ENCODE data around the gene TEKT3.

TEKT3 gene
- total RNA-seq: 0.15 to 0.26 reads per million in 2 donors

- DNase-seq: no peak
These were observed at the start of gene TEKT3 for GRCh38 chr17:15341385-15341849. Gene TEKT3, minus strand, starts transcription at chr17:15341597. Its CDS starts 10,012 bp downstream, at chr17:15331585.

DNA sequence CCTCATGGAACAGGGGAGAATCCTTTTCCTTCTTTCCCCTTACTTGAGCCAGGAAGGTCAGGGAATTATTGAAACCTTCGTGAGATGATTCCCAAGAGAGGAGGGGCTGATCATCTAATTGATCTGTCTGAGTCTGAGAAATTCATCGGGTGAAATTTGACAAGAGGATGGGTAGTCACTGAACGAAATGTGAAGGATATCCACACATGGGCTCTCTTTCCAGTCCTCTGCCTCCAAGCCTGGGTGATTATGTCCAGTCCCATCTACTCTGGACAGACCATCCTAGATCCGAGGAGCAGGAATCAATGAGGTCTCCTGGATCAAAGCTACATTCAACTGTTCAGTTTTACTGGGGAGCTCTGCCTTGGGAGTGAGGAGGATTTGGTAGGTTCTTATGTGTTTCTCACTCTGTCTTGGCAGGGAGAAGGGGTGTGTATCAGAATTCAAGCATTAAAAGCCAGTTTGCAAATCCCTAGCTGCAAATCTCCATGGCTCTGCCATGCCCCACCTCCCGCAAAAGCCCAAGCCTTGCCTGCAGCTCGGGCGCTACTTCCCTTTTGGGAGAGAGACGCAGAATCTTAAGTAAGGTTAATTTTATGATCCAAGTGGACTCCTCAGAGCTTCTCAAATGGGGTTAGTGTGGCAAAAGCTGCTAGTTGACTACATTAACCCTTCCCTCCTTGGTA, 47.1 kb upstream of the TEKT3 start:
- DNase-seq: no peak

GRCh38 chr17:15386083-15386482, 44.7 kb upstream of the TEKT3 start:
- DNase-seq: no peak

DNA sequence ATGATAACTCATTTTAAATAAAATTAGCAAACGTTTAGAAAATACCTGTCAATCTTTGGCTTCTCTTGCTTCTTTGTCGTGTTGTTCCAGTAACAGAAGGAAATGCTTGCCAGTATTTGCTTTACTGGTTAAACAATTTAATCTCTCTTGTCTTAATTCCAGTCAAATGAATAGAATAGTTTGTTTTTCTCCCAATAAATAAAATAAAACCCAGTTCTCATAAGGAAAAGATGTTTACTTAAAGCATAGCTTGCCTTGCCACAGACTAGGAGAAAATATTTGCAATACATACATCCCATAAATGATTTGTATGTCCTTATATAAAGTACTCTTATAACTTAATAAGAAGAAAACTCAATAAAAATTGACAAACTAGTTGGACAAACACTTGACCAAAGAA, 43.9 kb upstream of the TEKT3 start:
- DNase-seq: no peak

DNA sequence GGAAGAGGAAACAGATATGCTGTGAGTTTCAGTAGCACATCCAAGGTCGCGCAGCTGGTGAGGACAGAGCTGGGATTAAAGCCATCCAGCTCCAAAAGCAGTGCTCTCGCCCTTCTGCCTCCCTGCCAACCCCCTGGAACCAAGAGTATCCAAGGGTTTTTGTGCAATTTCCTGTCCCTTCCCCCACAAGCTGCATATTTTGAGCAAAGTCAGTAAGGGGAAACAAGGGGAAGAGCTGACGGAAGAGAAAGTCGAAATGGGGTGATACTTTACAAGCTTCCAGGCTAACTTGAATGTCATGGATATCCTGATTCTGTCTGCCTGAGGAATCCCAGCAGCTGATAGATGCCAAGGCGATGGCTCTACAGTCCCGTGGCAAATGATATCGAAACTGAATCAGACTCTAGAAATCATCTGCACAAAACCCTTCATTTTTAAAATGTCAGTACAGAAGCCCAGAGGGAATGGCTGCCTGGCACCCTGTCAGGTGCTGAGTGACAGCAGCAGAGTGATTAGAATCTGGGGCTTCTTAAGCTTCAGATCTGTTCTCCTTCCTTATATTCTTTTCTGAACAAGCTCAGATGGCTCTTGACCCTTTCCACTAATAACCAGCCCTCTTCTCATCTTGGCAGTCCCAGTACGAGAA, 42.9 kb upstream of the TEKT3 start:
- no peak for DNase-seq

GRCh38 chr17:15382914-15383313, 41.5 kb upstream of the TEKT3 start:
- no peak for DNase-seq

- no peak for DNase-seq
These were observed 40.3 kb upstream of the TEKT3 start for GRCh38 chr17:15381707-15382106.

DNA sequence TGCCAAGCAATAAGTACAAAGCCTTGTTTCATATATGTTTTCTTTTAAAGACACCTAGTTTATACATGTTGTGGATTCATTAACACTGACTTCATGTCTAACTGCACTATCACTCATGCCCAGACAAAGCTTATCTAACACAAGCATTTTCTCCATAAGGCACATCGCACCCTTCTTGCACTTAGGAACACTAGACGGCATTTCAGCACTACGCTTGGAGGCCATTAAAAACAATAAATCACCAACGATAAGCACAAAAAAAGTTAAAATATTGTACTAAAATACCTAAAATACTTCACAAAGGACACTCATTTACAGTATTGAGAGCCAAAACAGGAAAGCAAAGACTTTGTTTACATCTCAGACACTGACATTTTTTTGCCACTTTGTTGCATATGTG, 39.0 kb upstream of the TEKT3 start:
- no peak for DNase-seq

DNA sequence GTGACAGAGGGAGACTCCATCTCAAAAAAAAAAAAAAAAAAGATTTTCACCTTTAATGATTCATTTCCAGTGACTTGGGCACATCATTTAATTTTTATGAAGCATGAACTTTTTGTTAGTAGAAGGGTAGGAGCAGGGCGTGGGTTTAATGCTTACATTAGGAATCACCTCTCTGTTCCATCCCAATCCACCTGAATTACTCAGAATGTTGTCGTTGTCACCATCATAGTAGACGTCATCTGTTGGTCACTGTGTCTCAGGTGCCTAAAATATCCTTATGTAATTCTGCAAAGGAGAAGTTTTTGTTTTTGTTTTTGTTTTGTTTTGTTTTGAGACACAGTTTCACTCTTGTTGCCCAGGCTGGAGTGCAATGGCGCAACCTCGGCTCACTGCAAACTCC, 38.3 kb upstream of the TEKT3 start:
- no peak for DNase-seq

DNA sequence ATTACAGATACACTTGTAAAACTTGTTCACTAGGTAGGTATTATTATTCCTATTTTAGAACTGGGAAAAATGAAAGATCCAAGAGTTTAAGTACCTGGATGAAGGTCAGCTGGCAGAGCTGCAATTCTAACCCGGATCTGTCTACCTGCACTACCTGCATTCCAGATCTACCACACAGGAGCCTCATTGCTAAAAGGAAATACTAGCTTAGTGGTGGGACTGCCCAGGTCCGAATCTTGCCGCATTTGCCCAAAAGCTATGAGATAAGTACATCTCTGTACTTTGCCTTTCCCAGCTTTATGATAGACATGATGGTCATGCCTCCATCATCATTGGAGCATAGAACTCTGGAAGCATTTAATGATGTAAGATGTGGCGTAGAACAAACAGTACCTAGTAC, 36.8 kb upstream of the TEKT3 start:
- DNase-seq: no peak

DNA sequence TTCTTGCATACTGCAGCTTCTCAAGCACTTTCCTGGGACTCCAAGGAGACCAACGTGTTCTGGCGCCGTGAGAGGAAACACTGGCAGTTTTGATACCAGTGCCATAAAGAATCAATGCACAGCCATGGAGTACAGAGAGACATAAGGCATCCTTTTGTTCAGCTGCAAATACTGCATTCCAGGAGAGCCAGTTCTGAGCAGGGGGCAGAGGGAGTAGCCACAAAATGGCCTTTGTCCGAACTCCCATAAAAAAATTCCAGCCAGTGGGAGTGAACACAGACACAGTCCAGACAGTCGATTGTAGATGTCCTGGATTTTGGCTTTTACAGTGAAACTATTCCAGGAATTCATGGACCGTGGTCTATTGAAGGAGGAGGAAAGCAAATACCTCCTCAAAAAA, 36.2 kb upstream of the TEKT3 start:
- no peak for DNase-seq

- no peak for DNase-seq
These were observed 35.8 kb upstream of the TEKT3 start for GRCh38 chr17:15377200-15377599.

DNA sequence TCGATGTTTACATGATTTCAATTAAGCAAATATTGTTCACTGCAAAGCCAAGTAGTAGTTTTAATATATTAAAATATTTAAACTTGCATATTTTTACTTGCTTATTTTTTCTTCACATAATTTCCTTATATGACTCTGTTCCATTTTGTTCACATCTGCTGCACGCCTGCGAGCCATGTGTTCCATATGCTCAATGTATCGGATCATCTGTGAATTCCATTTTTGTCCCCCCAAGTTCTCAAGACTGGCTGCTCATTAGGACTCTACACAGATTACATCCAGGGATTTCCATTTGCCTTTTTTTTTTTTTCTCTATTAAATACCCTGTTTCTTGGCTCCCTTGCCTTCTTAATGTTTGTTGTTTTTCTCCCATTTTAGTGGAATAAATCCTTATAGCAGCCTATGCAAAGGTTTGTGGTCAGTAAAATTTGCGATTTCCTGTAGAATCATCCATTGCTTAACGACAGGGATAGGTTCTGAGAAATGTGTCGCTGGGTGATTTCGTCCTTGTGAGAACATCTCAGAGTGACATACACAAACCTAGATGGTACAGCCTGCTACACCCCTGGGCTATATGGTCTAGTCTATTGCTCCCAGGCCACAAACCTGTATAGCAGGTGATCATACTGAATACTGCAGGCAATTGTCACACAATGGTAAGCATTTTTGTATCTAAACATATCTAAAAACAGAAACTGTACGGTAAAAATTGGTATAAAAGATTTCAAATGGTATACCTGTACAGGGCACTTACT, 30.2 kb upstream of the TEKT3 start:
- no peak for DNase-seq

GRCh38 chr17:15368600-15368999, 27.2 kb upstream of the TEKT3 start:
- DNase-seq: no peak

GRCh38 chr17:15366026-15366425, 24.6 kb upstream of the TEKT3 start:
- no peak for DNase-seq

- DNase-seq: no peak
These were observed 23.2 kb upstream of the TEKT3 start for GRCh38 chr17:15364615-15365014.

DNA sequence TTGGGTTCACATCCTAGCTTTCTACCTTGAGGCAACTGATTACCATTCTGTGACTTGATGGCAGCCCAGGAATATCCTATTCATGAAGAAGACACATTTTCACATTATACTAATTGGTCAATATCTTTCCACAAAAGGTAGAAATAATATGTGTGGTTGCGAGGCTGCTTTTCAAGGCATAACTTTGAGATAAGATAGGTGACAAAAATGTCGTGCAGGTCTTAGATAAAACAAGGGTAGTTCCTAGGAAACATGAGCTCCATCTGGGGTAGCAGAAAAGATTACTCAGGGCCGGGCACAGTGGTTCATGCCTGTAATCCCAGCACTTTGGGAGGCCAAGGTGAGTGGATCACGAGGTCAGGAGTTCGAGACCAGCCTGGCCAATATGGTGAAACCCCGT, 22.3 kb upstream of the TEKT3 start:
- no peak for DNase-seq

- DNase-seq: no peak
These were observed 20.2 kb upstream of the TEKT3 start for GRCh38 chr17:15361592-15361991.

- no peak for DNase-seq
These were observed 19.8 kb upstream of the TEKT3 start for GRCh38 chr17:15361151-15361550.

GRCh38 chr17:15354256-15354655, 12.9 kb upstream of the TEKT3 start:
- DNase-seq: no peak

GRCh38 chr17:15351925-15352324, 10.5 kb upstream of the TEKT3 start:
- DNase-seq: no peak

- no peak for DNase-seq
These were observed 10.1 kb upstream of the TEKT3 start for GRCh38 chr17:15351478-15351840.

DNA sequence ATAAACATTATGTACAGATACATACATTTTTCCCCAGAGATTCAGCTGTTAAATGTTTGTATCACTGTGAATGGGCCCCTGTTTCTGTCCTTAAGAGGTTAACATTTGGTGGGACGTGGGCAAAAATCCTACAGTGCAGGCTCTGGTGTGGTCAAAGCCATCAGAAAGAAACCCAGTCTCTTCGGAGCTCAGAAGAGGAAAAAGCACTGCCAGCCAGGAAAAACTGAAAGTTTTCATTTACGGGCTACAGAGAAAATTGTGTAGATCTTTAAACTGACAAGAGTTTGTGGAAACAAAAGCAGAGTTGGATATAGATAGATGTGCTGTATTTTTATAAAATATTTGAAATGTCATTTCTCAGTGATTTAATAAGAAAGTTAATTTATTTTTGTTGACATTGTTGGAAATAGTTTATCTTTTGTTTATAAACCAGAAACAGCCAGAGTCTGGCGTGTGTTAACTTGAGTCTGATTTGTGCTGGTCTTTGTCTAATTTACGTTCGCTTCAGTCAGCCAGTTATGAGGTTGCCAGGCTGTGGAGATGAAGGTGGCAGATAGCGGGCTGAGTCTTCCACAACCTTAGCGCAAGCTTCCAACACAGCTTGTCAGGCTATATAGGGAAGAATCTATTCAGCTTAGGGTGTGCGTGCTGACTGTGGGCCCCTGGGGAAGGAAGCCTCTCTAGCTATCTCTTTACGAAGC, 9.5 kb upstream of the TEKT3 start:
- no peak for DNase-seq
